Activated CD4-positive, alpha-beta T cell treated with anti-CD3 and anti-CD28 coated beads, Interleukin-2, Interleukin-4, amounts not matched to agents 100 ng/mL and 50 ng/mL, durations not matched to agents 16 hours and 8 hours (primary cell): ENCODE results near the gene ABR.

Experiments
- DNase-seq: peaks from one replicate; pipeline ENCODE4 v3.0.0-alpha.2; 2020; ENCODE audit warnings: low spot score

Gene ABR

GRCh38 chr17:958712-959451 lies 220.9 kb downstream of the ABR start:
- no peak for DNase-seq

GRCh38 chr17:957856-958421 lies 221.8 kb downstream of the ABR start:
- DNase-seq = no peak

- no peak for DNase-seq
These were observed 222.9 kb downstream of the ABR start for GRCh38 chr17:956905-957304.

DNA sequence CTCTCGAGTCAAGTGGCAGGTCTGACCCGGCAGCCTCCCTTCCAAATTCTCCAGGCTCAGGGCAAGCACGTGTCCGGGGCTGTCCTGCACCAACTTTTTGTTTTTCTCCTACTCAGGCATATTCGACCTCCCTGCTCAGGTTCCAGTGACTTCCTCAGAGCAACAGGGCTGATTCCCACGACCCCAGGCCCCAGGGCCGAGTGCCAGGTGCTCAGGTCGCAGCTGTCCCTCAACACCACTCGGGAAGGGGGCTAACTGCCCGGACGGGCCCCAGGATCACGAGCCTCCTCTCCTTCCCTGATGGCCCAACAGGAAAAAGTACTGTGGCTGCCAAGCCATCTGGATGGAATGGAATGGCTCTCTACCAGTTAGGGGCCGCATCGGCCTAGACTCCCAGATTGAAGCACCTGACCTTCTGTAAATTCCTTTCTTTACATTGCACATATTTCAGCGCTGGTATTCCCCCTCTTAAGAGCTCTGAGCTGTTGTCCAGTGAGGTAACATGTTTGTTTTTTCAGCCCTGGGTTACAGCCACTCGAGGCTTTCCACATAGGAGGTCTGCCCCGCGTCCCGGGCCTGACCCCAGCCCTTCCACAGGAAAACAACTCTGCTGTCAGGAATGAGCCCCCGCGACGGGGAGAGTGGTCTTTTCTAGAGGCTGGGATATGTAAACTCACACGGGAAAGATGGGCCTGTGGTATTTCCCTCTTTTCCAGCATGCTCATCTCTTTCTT lies 225.2 kb downstream of the ABR start:
- no peak for DNase-seq

DNA sequence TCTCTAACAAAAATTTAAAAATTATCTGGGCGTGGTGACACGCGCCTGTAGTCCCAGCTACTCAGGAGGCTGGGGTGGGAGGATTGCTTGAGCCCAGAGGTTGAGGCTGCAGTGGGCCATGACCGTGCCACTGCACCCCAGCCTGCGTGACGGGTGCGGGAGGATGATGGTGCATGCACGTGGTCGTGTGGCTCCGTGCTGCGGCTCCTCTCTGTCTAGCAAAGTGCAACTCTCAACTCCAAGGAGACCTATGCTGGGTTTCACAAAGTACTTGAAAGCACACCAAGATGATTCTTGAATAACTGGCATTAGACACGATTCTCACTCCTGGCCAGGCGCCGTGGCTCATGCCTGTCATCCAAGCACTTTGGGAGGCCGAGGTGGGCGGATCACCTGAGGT lies 226.0 kb downstream of the ABR start:
- DNase-seq = no peak
